Activated CD8-positive, alpha-beta memory T cell treated with anti-CD3 and anti-CD28 coated beads for 48 hours (primary cell): Measurements from ENCODE around the gene NTRK2.

Experiments
- DNase-seq, 3 experiments: peaks; one replicate each; pipeline ENCODE4 v3.0.0-alpha.2; 2020; ENCODE audit warnings: low read depth in 2 of 3, low spot score in 2 of 3

NTRK2 gene

GRCh38 chr9:84731696-84732095, 62.2 kb downstream of the NTRK2 start:
- no peak for DNase-seq

GRCh38 chr9:84736081-84736480, 66.6 kb downstream of the NTRK2 start:
- no peak for DNase-seq

- no peak for DNase-seq
Observed at GRCh38 chr9:84736536-84736935, 67.0 kb downstream of the NTRK2 start.

GRCh38 chr9:84738353-84738752, 68.8 kb downstream of the NTRK2 start:
- no peak for DNase-seq

- DNase-seq, result no peak
Observed at GRCh38 chr9:84742261-84742660, 72.7 kb downstream of the NTRK2 start.

- no peak for DNase-seq
Observed at GRCh38 chr9:84744195-84744594, 74.7 kb downstream of the NTRK2 start.

GRCh38 chr9:84744726-84745125, 75.2 kb downstream of the NTRK2 start:
- DNase-seq, result no peak

- DNase-seq, result no peak
Observed at GRCh38 chr9:84748112-84748511, 78.6 kb downstream of the NTRK2 start.

GRCh38 chr9:84750152-84750865, 80.8 kb downstream of the NTRK2 start:
- no peak for DNase-seq

GRCh38 chr9:84751921-84752320, 82.4 kb downstream of the NTRK2 start:
- DNase-seq, result no peak

GRCh38 chr9:84754461-84754860, 84.9 kb downstream of the NTRK2 start:
- no peak for DNase-seq

GRCh38 chr9:84754881-84755280, 85.4 kb downstream of the NTRK2 start:
- DNase-seq, result no peak

- no peak for DNase-seq
Observed at GRCh38 chr9:84755380-84755779, 85.9 kb downstream of the NTRK2 start.

GRCh38 chr9:84756171-84756570, 86.6 kb downstream of the NTRK2 start:
- DNase-seq, result no peak

- DNase-seq, result no peak
Observed at GRCh38 chr9:84756731-84757130, 87.2 kb downstream of the NTRK2 start.

GRCh38 chr9:84758817-84759216, 89.3 kb downstream of the NTRK2 start:
- no peak for DNase-seq

GRCh38 chr9:84759300-84759750, 89.8 kb downstream of the NTRK2 start:
- peak in 1 of 3 experiments; percentile 1 for DNase-seq

GRCh38 chr9:84759804-84760203, 90.3 kb downstream of the NTRK2 start:
- DNase-seq, result no peak

GRCh38 chr9:84761137-84761808, 91.7 kb downstream of the NTRK2 start:
- DNase-seq, result no peak

- DNase-seq, result no peak
Observed at GRCh38 chr9:84772511-84772910, 103.0 kb downstream of the NTRK2 start.

GRCh38 chr9:84773022-84773421, 103.5 kb downstream of the NTRK2 start:
- DNase-seq, result no peak

GRCh38 chr9:84775056-84775643, 105.6 kb downstream of the NTRK2 start:
- DNase-seq, result no peak
